T-helper 1 cell (primary cell): ENCODE measurements around the gene EBLN2.
A peak's percentile ranks its signal among the peaks of the same experiment; 100 is the strongest.

Experiments used
- DNase-seq, 5 donors: peaks; one replicate each; pipeline ENCODE4 v3.0.0-alpha.2; 2012 to 2020
- total RNA-seq, 4 donors: gene quantifications; one replicate each; lab custom pipeline; 2026; lab: John Stamatoyannopoulos, UW

Gene EBLN2
- 9.1 to 15.3 (median 13.3) reads per million in 4 donors for total RNA-seq

DNA sequence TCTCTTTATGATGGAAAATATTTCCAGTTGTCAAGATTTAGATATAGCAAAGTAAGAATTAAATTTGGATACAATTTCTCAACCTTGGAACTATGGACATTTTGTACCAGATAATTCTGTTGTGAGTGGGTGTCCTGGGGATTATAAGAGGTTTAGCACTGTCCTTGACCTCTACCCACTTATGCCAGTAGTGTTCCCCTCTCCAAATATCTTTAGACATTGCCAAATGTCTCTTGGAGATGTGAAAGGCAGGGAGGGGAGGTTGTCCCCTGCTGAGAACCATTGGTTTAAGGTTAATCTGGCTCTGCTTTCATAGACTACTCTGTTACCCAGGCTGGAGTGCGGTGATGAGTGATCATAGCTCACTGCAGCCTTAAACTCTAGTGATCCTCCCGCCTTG is at the start of gene EBLN2:
Gene EBLN2, plus strand, starts transcription at position 244 of the 400 bp plus-strand sequence. CDS start 423 bp downstream, outside the sequence.
- no peak for DNase-seq

DNA sequence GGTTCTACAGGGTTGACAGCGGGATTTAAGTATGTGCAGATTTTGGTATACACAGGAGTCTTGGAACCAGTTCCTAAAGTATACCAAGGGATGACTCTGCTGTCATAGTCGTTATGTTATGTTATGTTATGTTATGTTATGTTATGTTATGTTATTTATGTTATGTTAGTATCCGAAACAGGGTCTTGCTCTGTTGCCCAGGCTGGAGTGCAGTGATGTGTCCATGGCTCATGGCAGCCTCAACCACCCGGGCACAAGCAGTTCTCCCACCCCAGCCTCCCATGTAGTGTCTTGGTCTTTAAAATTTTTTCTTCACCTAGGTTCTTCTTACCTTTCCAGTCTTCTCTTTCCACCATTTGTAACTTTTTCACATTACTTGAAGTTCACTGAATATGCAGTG is 43.2 kb upstream of the EBLN2 start:
- no peak for DNase-seq

GRCh38 chr3:73018790-73019441 is 42.5 kb upstream of the EBLN2 start:
- DNase-seq = no peak

DNA sequence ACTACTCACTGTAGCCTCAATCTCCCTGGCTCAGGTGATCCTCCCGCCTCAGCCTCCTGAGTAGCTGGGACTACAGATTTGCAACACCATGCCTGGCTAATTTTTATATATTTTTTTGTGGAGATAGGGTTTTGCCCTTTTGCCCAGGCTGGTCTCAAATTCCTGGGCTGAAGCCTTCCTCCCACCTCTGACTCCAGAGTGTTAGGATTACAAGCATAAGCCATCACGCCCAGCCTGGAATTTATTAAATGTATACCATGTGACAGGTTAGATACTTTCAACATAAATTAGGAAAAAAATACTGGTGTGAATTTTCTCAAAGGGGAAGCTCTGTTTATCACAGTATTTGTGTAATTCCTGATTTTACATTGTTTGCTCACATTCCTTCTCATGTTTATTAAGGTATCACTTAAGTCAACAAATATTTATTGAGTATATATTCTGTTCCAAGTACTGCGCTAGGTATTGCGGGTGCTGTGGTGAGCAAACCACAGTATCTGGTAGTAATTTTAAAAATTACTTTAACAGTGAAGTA is 40.1 kb upstream of the EBLN2 start:
- DNase-seq = no peak

GRCh38 chr3:73024836-73025235 is 36.6 kb upstream of the EBLN2 start:
- DNase-seq = no peak

GRCh38 chr3:73026111-73026759 is 35.2 kb upstream of the EBLN2 start:
- DNase-seq = no peak

DNA sequence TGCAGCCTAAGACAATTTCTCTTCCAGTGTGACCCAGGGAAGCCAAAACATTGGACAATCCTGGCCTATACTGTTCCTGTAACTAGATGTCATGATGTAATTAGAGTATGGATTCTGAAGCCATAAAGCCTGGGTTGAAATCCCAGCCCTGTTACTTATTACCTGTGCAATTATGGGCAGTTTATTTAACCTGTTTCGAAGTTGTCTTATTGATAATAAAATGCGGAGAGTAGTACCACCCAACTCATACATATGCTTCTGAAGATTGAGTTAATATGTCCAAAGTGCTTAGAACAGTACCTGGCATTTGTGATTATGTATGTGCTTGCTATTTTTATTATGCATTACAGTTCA is 34.7 kb upstream of the EBLN2 start:
- DNase-seq = no peak

- no peak for DNase-seq
Measured at GRCh38 chr3:73028803-73029202, 32.7 kb upstream of the EBLN2 start.

DNA sequence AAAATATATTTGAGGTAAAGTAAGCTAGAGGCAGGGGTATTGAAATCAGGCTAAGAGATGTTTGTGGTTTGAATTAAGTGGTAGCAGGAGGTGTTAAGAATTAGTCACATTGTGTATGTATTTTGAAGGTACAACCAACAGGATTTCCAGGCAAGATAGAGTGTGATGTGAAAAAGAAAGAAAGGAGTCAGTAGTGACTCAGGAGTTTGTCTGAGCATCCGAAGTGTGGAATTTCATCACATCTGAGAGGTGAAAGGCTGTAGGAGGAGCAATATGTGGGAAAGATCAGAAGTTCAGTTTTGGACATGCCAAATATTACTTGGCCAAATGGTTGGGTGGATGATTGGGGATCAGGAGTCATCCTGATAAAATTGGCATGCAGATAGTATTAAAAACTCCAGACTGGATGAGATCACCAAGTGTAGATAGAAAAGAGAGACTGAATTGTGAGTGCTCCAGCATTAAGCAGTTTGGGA is 32.1 kb upstream of the EBLN2 start:
- DNase-seq = peak in 1 of 5 donors; percentile 70

- no peak for DNase-seq
Measured at GRCh38 chr3:73030073-73030597, 31.3 kb upstream of the EBLN2 start.

GRCh38 chr3:73031573-73032103 is 29.8 kb upstream of the EBLN2 start:
- no peak for DNase-seq

DNA sequence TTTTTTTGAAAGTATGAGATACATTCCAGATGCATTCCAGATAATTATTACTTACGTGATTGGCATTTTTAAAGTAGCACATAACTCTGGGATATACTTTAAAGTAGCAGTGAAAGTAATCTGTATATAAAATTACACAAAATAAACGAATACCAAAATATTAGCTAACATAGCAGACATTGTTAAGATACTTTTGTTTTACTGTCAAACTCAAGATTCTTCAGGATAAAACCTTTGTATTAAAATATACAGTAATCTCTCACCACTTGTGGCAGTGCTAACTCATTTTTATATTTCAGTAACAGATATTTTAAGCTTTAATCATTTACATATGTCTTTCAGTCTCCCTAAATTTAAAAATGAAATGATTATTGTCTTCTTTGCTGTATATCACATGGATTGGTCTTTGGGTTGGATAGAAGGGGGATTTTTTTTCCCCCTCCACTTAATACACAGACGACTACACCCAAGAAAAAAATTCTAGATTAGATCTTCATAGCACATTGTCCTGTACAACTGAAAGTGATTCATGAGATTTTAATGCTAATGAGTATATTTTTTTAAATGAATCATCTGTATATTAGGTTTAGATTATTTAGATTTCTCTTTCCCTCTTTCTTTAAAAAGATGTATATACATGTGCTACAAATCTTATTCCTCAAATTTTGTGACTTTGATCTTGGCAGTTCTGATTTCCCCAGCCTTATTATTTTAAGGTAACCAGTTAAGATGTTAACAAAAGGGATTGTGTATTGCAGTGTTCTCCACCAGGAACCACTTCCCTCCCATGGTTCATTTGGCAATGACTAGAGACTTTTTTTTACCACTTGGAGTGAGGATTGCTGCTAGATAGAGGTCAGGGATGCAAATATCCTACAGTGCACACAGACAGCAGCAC is 24.5 kb upstream of the EBLN2 start:
- DNase-seq = no peak

DNA sequence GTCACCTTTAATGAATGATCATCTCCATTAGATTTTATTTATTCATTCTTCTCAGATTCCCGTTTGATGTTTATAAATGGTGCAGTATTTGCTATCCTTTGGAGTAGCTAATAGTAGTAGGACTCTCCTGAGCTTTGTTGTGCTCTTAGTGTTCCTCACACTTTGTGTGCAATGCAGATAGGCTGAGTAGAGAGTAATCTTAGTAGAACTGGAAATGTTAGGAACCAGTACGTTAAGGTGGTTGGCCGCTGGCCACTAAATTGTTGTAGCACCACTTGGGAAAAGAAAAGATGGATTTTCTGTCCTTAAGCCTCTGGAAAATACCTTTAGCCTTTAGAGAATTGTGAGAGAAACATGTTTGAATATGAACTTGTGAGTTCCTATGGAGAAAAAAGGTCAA is 19.9 kb upstream of the EBLN2 start:
- DNase-seq = no peak

DNA sequence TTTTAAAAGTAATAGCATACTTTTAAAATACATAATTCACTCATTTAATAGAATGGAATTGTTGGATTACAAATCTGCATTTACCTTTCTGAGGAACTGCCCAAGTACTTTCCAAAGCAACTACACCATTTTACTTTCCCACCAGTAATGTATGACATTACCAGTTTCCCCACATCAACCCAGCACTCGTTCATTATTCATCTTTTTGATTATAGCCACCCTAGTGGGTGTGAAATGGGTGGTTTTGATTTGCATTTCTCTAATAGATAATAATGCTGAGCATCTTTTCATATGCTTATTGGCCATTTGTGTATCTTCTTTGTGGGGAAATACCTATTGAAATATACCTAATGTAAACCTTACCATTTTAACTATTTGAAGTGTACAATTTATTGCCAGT is 18.0 kb upstream of the EBLN2 start:
- DNase-seq = no peak

- DNase-seq = no peak
Measured at GRCh38 chr3:73045391-73045790, 16.1 kb upstream of the EBLN2 start.

DNA sequence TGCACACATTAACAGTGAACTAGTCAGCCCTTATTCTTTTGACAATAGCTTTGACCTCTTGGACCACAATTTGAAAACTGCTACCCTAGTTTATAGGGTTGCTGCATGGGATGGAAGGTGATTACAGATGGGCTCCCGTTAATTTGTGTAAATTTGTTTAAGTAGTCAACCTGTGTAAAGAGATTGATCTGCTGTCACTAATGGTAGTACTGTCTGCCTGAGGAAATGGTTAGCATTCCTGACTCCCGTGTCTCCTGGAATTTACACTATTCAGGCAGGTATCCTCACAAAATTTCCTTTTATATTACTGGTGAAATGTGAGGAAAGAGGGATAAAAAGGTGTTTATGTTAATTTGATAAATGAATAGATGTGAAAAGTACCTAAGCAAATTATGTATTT is 15.3 kb upstream of the EBLN2 start:
- no peak for DNase-seq

GRCh38 chr3:73049319-73049718 is 12.1 kb upstream of the EBLN2 start:
- no peak for DNase-seq

- DNase-seq = no peak
Measured at GRCh38 chr3:73052857-73053256, 8.6 kb upstream of the EBLN2 start.

DNA sequence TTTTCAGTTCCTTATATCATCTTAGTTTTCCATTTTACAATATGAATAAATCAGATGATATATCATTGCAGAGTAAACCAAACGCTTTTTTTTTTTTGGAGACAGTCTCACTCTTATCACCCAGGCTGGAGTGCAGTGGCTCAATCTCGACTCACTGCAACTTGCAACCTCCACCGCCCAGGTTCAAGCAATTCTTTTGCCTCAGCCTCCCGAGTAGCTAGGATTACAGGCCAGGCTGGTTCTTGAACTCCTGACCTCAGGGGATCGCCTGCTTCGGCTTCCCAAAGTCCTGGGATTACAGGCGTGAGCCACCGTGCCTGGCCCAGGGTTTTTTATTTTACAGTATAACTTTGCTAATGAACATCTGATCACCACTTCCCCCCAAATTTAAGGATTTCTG is 5.9 kb upstream of the EBLN2 start:
- no peak for DNase-seq

GRCh38 chr3:73056014-73056844 is 5.2 kb upstream of the EBLN2 start:
- DNase-seq = peak in 1 of 5 donors; percentile 23

DNA sequence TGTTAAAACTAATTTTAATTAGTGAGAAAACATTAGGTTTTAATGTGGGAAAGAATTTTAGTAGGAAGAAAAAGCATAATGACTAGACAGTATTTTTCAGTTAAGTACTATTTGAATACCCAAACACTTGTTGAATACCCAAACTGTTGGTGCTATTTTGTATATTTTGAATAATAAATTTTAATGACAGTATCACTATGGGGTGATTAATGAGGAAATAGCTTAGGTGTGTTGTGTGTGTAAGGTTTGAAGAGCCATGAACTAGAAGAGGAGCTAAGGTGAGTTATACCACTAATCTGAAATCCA is 4.7 kb upstream of the EBLN2 start:
- no peak for DNase-seq

DNA sequence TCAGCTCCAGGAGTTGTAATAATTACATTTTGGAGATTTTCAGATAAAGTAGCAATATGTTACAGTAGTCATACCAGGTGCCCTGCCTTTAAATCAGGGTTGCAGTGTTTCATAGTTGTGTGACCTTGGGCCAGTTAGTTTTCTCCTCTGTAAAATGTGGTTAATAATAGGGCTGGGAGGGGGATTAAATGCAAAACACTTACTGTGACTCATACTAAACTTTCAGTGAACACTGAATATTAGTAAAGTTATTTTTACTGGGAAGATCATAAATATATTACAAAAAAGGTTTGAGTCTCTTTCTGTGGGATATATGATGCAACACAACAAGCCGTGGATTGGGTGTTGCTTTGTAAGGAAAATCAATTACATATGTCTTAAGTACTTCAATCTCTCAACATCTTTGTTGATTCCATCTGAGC is 1.1 kb upstream of the EBLN2 start:
- DNase-seq = no peak
